Thymus (tissue), 11 donors: ENCODE data around the gene PDS5A. TPM values are rescaled to one million over a fixed set of nuclear protein-coding genes. Genes with fewer than 3 reads are reported as not detected.
"Not testable (repeated sequence)": the region's sequence is repeated elsewhere in the genome, so short reads cannot be mapped to it uniquely, and the experiment has no call there.

ENCODE experiments used
- DNase-seq, 9 donors: peaks; one replicate each; pipeline ENCODE4 v3.0.0-alpha.2; 2013; ENCODE audit warnings: low spot score in 9 of 9, low read depth in 6 of 9, missing footprints in 1 of 9
- H3K27ac ChIP-seq, 2 donors: one replicate each; pipeline ENCODE4 v1.5.1; 2013; ENCODE audit warnings: control low read depth in 1 of 2, low read depth in 1 of 2, low read length in 1 of 2, mild to moderate bottlenecking in 1 of 2, moderate library complexity in 1 of 2
- H3K27me3 ChIP-seq, 2 donors: one replicate each; pipeline ENCODE4 v1.5.1; 2013; ENCODE audit warnings: low read length in 1 of 2; ENCODE audit not compliant: control insufficient read depth in 2 of 2, insufficient read depth in 1 of 2
- H3K36me3 ChIP-seq, 2 donors: one replicate each; pipeline ENCODE4 v1.5.1; 2013; ENCODE audit warnings: low read length in 1 of 2, mild to moderate bottlenecking in 1 of 2, moderate library complexity in 1 of 2; ENCODE audit not compliant: control insufficient read depth in 2 of 2, insufficient read depth in 2 of 2
- H3K4me1 ChIP-seq, 2 donors: one replicate each; pipeline ENCODE4 v1.5.1; 2013; ENCODE audit warnings: low read length in 2 of 2; ENCODE audit not compliant: control insufficient read depth in 2 of 2, insufficient read depth in 2 of 2
- H3K4me3 ChIP-seq, 2 donors: one replicate each; pipeline ENCODE4 v1.5.1; 2013; ENCODE audit warnings: low read length in 2 of 2, control low read depth in 1 of 2, mild to moderate bottlenecking in 1 of 2
- H3K9me3 ChIP-seq, 2 donors: one replicate each; pipeline ENCODE4 v1.5.1; 2013; ENCODE audit warnings: low read length in 1 of 2, mild to moderate bottlenecking in 1 of 2; ENCODE audit not compliant: control insufficient read depth in 2 of 2, insufficient read depth in 1 of 2
- WGBS: extraction: QIAGEN DNeasy Blood & Tissue Kit; methylation state at CpG from one replicate; pipeline ENCODE4 v1.1.7; 2013; 5-methylcytosine and 5-hydroxymethylcytosine counted together
- polyA plus RNA-seq: library from polyadenylated mRNA; stranded (reverse); fragments of 200-250 nt; gene quantifications from one replicate; pipeline ENCODE4 v1.2.3, GENCODE V29; 2013
- total RNA-seq: library from RNA; stranded (reverse); fragments of 120-200 nt; gene quantifications from one replicate; pipeline ENCODE4 v1.2.4, GENCODE V29; 2013
- donor health status: healthy.

The PDS5A gene
- total and polyA plus RNA-seq, 2 donors, result 40.0 to 60.7 TPM

GRCh38 chr4:39786838-39787237 is 190.9 kb downstream of the PDS5A start:
- DNase-seq, result no peak
- Histone ChIP-seq H3K36me3 (no peaks in the 10 kb centered on the region), H3K27ac (no peak overlapping the region), H3K27me3 (no peaks in the 10 kb centered on the region), H3K4me1 (no peaks in the 10 kb centered on the region), H3K4me3 (no peak overlapping the region), H3K9me3 (no peaks in the 10 kb centered on the region)
- WGBS, result 94% methylated on average over 4 of the region's 4 CpGs

- DNase-seq, result no peak
- Histone ChIP-seq H3K27ac (no peak overlapping the region), H3K36me3 (no peaks in the 10 kb centered on the region), H3K9me3 (no peaks in the 10 kb centered on the region), H3K27me3 (no peaks in the 10 kb centered on the region), H3K4me3 (no peak overlapping the region), H3K4me1 (no peaks in the 10 kb centered on the region)
- WGBS, result 84% methylated on average over 1 of the region's 1 CpG
These were observed 192.6 kb downstream of the PDS5A start for GRCh38 chr4:39785083-39785482.

GRCh38 chr4:39781988-39782387 is 195.7 kb downstream of the PDS5A start:
- 97% methylated on average over 2 of the region's 2 CpGs for WGBS

More at GRCh38 chr4:39781988-39782387, 195.7 kb downstream of the PDS5A start:
- H3K4me1 ChIP-seq, H3K27me3 ChIP-seq, DNase-seq, H3K4me3 ChIP-seq, H3K27ac ChIP-seq, H3K9me3 ChIP-seq: not testable (repeated sequence)
- H3K36me3 ChIP-seq, result peaks cover 3 to 18% of the 10 kb centered on the region in 2 donors

Other genes starting within 250 kb of the PDS5A start
- gene N4BP2, start 78.9 kb upstream of the PDS5A start, total RNA-seq, result 25.3 TPM
- gene N4BP2, start 78.9 kb upstream of the PDS5A start, polyA plus RNA-seq, result 7.7 TPM
- 109 TPM for gene RHOH, start 219.1 kb upstream of the PDS5A start, total RNA-seq
- gene RHOH, start 219.1 kb upstream of the PDS5A start, polyA plus RNA-seq, result 71.2 TPM